Measurements from ENCODE around the gene PRG2.
"Not testable (repeated sequence)": the region's sequence is repeated elsewhere in the genome, so short reads cannot be mapped to it uniquely, and the experiment has no call there.

PRG2 gene

GRCh38 chr11:57344826-57345225, 45.6 kb downstream of the PRG2 start:
- DNase-seq, result no peak

GRCh38 chr11:57343825-57344224, 46.6 kb downstream of the PRG2 start:
- no peak for DNase-seq

- no peak for DNase-seq
These were observed 47.7 kb downstream of the PRG2 start for GRCh38 chr11:57342702-57343101.

DNA sequence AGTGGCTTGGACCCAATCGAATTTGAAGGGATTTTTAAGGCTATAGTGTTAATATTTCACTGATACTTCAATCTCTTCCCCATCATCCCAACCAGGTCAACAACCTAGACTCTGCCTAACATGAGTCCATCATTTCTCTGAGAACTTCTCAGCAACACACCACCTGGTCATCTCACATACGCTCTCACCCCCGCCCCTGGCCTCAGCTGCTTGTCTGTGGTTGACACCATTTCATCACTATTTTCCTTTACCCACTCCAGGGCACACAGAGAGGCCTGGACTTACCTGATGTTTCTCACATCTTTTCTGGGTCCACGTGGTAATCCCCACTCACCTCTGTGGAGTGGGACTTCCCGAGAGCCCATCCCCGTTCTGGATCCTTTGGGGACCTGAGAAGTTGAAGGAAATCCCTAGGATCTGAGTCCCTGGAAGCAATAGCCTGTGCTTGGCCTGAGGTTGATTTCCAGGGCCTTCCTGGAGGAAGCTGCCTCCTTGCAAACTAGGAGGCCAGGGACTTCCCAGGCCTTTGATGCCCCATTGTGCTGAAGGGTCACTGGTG, 49.1 kb downstream of the PRG2 start:
- no peak for DNase-seq

- DNase-seq, result no peak
These were observed 50.3 kb downstream of the PRG2 start for GRCh38 chr11:57340039-57340615.

DNA sequence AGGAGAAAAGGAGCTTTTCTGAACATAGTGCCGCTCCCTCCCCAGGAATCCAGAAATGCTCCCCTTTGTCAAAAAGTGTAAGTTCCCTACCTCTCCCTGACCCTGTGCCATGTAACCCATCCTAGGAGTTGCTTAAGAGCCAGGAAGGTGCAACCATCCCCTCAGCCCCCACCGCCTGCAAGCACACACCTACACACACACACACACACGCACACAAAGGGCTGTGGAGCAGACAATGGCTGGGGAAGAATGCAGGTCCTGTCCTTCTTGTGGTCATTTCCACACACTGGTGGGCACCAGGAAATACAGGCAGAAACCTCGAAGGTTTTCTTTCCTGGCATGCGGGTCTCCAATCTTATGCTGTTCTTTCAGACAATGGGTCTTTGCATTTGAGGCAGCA, 51.1 kb downstream of the PRG2 start:
- no peak for DNase-seq

DNA sequence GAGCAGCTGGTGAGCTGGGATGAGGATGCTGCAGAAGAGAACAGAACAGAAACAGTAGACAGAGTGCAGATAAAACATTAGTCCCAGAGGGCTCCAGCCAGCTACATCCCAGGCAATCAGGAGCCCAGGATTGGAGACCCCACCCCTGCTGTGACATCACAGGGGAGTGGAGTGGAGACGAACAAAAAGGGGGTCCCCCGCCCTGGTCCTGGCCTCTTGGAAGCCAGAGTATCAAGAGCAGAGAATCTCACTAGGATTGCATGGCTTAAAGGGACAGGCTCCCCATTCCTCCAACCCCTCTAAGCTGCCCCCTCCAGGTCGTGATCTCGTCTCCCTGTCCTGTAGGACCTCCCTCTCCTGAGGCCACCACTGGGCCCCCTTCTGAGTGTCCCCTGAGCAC, 52.3 kb downstream of the PRG2 start, which contains the start of gene P2RX3:
TSS of gene P2RX3 (plus strand) at position 211 of the 400 bp plus-strand sequence. CDS start 199 bp downstream, outside the sequence.
- DNase-seq, result no peak

GRCh38 chr11:57336856-57337255, 53.6 kb downstream of the PRG2 start:
- not testable (repeated sequence) for DNase-seq

Measured in effector CD4-positive, alpha-beta T cell (primary cell).